Panc1 (cell line): ENCODE results near the gene CPOX. TPM values are rescaled to one million over a fixed set of nuclear protein-coding genes. Genes with fewer than 3 reads are reported as not detected.

Source experiments
- ATAC-seq: fragments of 200-7000 bp; cut with Tn5 transposase; 2 replicates; pipeline ENCODE4 v1.9.1; 2020; ENCODE audit warnings: mild to moderate bottlenecking, moderate library complexity
- BruUV-seq: library from RNA; stranded (reverse); fragments of 400-500 nt; replicated peaks from 2 replicates; lab custom pipeline; 2021; lab: Mats Ljungman, UMichigan
- CTCF ChIA-PET: fragments of 300-600 bp; sonication (Branson Sonifier 250); formaldehyde crosslinking; loops from one replicate; lab custom pipeline; 2022; ENCODE audit warnings: antibody characterized with exemption; lab: Charles Lee
- POLR2A ChIA-PET: fragments of 300-600 bp; sonication (Branson Sonifier 250); formaldehyde crosslinking; loops from one replicate; lab custom pipeline; 2022; ENCODE audit warnings: antibody characterized with exemption; lab: Charles Lee
- DNase-seq: peaks from one replicate; pipeline ENCODE4 v3.0.0-alpha.2; 2010; ENCODE audit warnings: low read depth, low spot score
- H3K27ac ChIP-seq: 2 replicates; pipeline ENCODE4 v1.5.1; 2011; ENCODE audit warnings: mild to moderate bottlenecking, low read length, inconsistent platforms
- H3K27me3 ChIP-seq: fragments of 200-500 bp; sonication (Bioruptor generic); 2 replicates; pipeline ENCODE4 v1.6.0; 2014; ENCODE audit warnings: low read length, inconsistent platforms; ENCODE audit not compliant: control insufficient read depth, insufficient read depth
- H3K36me3 ChIP-seq: fragments of 200-500 bp; sonication (Bioruptor generic); 2 replicates; pipeline ENCODE4 v1.5.1; 2014; ENCODE audit warnings: inconsistent platforms, mild to moderate bottlenecking, low read length, moderate library complexity; ENCODE audit not compliant: control insufficient read depth, insufficient read depth
- H3K4me1 ChIP-seq: 2 replicates; pipeline ENCODE4 v1.5.1; 2011; ENCODE audit warnings: inconsistent platforms, mild to moderate bottlenecking, low read length, moderate library complexity; ENCODE audit not compliant: control insufficient read depth, insufficient read depth
- H3K4me3 ChIP-seq, 2 experiments: 2 replicates each; pipeline ENCODE4 v1.5.1; 2011 to 2012; ENCODE audit warnings: low read depth in 2 of 2, low read length in 2 of 2, mild to moderate bottlenecking in 2 of 2, inconsistent platforms in 1 of 2, moderate library complexity in 1 of 2
- H3K9me3 ChIP-seq: fragments of 200-500 bp; sonication (Bioruptor generic); 2 replicates; pipeline ENCODE4 v1.5.1; 2014; ENCODE audit warnings: low read depth, mild to moderate bottlenecking, inconsistent platforms, low read length, moderate library complexity; ENCODE audit not compliant: control insufficient read depth, insufficient read depth
- CTCF ChIP-seq: fragments of 450-650 bp; IDR thresholded peaks from 2 replicates; pipeline ENCODE4 v1.5.1; 2017; ENCODE audit warnings: mild to moderate bottlenecking
- POLR2AphosphoS5 ChIP-seq: IDR thresholded peaks from 2 replicates; pipeline ENCODE4 v1.6.1; 2012; ENCODE audit warnings: mild to moderate bottlenecking, low read depth, low read length, moderate library complexity
- REST ChIP-seq, 2 experiments: IDR thresholded peaks; 2 replicates each; pipeline ENCODE4 v1.6.1; 2011 to 2012; ENCODE audit warnings: low read depth in 2 of 2, control low read depth in 1 of 2, low read length in 1 of 2, mild to moderate bottlenecking in 1 of 2, moderate library complexity in 1 of 2; ENCODE audit not compliant: insufficient read depth in 1 of 2
- SIN3A ChIP-seq: IDR thresholded peaks from 2 replicates; pipeline ENCODE4 v1.6.1; 2012; ENCODE audit warnings: low read depth, mild to moderate bottlenecking, low read length, moderate library complexity, borderline replicate concordance; ENCODE audit not compliant: insufficient read depth
- TCF7L2 ChIP-seq: IDR thresholded peaks from 2 replicates; pipeline ENCODE4 v1.6.1; 2011; ENCODE audit warnings: mild to moderate bottlenecking, low read depth, low read length, inconsistent platforms
- in situ Hi-C: cut with HindIII; loops from 2 replicates; pipeline ENCODE4 v1.10.0; 2016; ENCODE audit warnings: low sequenced_read_pairs, low pct_unique_long_range_greater_than_20kb
- intact Hi-C: fragments of 100-400 bp; cut with micrococcal nuclease; formaldehyde crosslinking; loops from one replicate; pipeline ENCODE4 v1.10.0; 2022; ENCODE audit not compliant: unreplicated experiment
- total RNA-seq: library from RNA; stranded (reverse); gene quantifications from one replicate; pipeline ENCODE4 v1.2.1, GENCODE V29; 2021; ENCODE audit not compliant: unreplicated experiment

CPOX gene
- total RNA-seq, 1 experiment from 2014 or later, result 14.7 TPM

- H3K4me3 ChIP-seq, result no peak overlapping the region
- intact Hi-C loops (no loop called here), in situ Hi-C loops (no loop called here)
- POLR2A ChIA-PET, result no interaction called here
- no TSS peak for BruUV-seq
- TF ChIP-seq POLR2AphosphoS5 (no peak), TCF7L2 (no peak), REST (IDR thresholded peaks at IDR 0.05; ENCODE audit: insufficient read depth in 1 of 2, low read depth in 2 of 2, low read length in 1 of 2) (no peak), CTCF (no peak), SIN3A (no peak)
- ATAC-seq (no peak), DNase-seq (no peak)
- no peaks in the 10 kb centered on the region for H3K4me1 ChIP-seq
- H3K9me3 ChIP-seq, result no peaks in the 10 kb centered on the region
- H3K27me3 ChIP-seq, result 0 out of 2 replicates have a peak, but pooled peaks cover 3% of the 10 kb centered on the region
- CTCF ChIA-PET, result no interaction called here
- H3K27ac ChIP-seq, result no peak overlapping the region
- no peaks in the 10 kb centered on the region for H3K36me3 ChIP-seq
These were observed 37.0 kb upstream of the CPOX start for GRCh38 chr3:98630416-98630815.

GRCh38 chr3:98628317-98628716, 34.9 kb upstream of the CPOX start:
- Histone ChIP-seq H3K36me3 (no peaks in the 10 kb centered on the region), H3K4me3 (no peak overlapping the region), H3K9me3 (no peaks in the 10 kb centered on the region), H3K27me3 (0 out of 2 replicates have a peak, but pooled peaks cover 3% of the 10 kb centered on the region), H3K27ac (no peak overlapping the region), H3K4me1 (no peaks in the 10 kb centered on the region)
- in situ Hi-C loops, result no loop called here
- TF ChIP-seq CTCF (no peak), REST (IDR thresholded peaks at IDR 0.05; ENCODE audit: insufficient read depth in 1 of 2, low read depth in 2 of 2, low read length in 1 of 2) (no peak), SIN3A (no peak), POLR2AphosphoS5 (no peak), TCF7L2 (no peak)
- intact Hi-C loops, result no loop called here
- no peak for DNase-seq
- ChIA-PET CTCF (no interaction called here), POLR2A (no interaction called here)
- no peak for ATAC-seq
- BruUV-seq, result no TSS peak
